Measurements from ENCODE around the gene ILDR2.

The ILDR2 gene

DNA sequence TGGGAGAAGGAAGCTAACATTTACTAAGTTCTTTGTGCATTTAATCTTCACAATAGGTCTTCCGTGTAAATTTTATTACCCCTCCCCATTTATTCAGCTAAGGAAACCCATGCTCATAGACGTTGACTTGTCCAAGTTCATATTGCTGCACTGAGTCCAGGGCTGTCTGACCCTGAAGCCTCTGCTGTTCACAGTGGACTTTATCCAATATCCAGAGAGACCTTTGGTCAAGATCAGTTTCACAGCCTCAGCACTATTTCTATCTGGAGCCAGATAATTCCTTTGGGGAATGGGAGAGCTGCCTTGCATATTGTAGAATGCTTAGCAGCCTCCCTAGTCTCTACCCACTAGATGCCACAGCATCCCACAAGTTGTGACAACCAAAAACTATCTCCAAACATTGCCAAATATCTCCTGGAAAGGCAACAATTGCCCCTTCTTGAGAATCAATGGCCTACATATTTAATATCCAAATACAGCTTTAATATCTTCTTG lies 26.4 kb downstream of the ILDR2 start:
- H3K4me3 ChIP-seq (replicated peaks; ENCODE audit: insufficient read depth, low read length), result no peak overlapping the region
- H3K27ac ChIP-seq (replicated peaks), result no peak overlapping the region
- no peak for DNase-seq (ENCODE audit: low read depth in 1 of 2, low spot score in 1 of 2)
- TF ChIP-seq, protein P1, sequence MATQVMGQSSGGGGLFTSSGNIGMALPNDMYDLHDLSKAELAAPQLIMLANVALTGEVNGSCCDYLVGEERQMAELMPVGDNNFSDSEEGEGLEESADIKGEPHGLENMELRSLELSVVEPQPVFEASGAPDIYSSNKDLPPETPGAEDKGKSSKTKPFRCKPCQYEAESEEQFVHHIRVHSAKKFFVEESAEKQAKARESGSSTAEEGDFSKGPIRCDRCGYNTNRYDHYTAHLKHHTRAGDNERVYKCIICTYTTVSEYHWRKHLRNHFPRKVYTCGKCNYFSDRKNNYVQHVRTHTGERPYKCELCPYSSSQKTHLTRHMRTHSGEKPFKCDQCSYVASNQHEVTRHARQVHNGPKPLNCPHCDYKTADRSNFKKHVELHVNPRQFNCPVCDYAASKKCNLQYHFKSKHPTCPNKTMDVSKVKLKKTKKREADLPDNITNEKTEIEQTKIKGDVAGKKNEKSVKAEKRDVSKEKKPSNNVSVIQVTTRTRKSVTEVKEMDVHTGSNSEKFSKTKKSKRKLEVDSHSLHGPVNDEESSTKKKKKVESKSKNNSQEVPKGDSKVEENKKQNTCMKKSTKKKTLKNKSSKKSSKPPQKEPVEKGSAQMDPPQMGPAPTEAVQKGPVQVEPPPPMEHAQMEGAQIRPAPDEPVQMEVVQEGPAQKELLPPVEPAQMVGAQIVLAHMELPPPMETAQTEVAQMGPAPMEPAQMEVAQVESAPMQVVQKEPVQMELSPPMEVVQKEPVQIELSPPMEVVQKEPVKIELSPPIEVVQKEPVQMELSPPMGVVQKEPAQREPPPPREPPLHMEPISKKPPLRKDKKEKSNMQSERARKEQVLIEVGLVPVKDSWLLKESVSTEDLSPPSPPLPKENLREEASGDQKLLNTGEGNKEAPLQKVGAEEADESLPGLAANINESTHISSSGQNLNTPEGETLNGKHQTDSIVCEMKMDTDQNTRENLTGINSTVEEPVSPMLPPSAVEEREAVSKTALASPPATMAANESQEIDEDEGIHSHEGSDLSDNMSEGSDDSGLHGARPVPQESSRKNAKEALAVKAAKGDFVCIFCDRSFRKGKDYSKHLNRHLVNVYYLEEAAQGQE (IDR thresholded peaks at IDR 0.05; ENCODE audit: insufficient replicate concordance, low read depth), result no peak
- TF ChIP-seq, protein P2, sequence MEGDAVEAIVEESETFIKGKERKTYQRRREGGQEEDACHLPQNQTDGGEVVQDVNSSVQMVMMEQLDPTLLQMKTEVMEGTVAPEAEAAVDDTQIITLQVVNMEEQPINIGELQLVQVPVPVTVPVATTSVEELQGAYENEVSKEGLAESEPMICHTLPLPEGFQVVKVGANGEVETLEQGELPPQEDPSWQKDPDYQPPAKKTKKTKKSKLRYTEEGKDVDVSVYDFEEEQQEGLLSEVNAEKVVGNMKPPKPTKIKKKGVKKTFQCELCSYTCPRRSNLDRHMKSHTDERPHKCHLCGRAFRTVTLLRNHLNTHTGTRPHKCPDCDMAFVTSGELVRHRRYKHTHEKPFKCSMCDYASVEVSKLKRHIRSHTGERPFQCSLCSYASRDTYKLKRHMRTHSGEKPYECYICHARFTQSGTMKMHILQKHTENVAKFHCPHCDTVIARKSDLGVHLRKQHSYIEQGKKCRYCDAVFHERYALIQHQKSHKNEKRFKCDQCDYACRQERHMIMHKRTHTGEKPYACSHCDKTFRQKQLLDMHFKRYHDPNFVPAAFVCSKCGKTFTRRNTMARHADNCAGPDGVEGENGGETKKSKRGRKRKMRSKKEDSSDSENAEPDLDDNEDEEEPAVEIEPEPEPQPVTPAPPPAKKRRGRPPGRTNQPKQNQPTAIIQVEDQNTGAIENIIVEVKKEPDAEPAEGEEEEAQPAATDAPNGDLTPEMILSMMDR (IDR thresholded peaks at IDR 0.05; ENCODE audit: insufficient read depth, low read length), result no peak
- peaks cover 3% of the 10 kb centered on the region for H3K27me3 ChIP-seq (ENCODE audit: insufficient read depth, poor library complexity, severe bottlenecking)

DNA sequence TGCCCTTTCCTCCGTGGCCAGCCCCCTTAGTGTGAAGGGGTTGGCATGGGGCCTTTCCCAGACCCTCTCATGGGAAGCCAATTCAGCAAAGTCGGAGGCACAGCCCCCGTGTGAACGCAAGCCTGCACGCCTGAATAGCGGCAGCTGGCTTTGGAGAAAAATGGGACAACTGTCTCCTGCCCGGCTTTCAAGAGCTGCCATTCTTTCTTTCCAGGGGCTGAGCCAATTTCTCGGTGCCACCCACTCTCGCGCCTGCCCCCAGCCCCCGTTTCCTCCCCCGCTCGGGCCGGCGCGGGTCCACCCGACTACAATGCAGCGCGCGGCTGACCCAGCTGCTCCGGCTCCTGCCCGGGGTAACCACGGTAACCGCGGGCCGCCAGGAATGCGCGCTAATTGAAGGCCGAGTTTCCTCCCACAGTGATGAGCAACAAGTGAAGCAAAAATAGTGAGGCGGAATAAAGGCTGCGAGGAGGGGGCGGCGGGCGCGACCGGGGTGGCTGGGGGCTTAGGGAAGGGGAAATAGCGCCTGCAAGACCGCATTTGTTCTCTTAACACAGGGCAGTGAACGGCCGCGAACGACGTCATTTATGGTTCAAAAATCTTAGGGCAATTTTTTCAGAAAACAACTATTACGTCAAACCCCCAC lies 27.8 kb downstream of the ILDR2 start:
- DNase-seq (ENCODE audit: low read depth in 1 of 2, low spot score in 1 of 2), result peak in 1 of 2 experiments; percentile 38
- Histone ChIP-seq H3K4me3 (replicated peaks; ENCODE audit: insufficient read depth, low read length) (no peak overlapping the region), H3K27me3 (ENCODE audit: insufficient read depth, poor library complexity, severe bottlenecking) (peaks cover 3% of the 10 kb centered on the region), H3K27ac (replicated peaks) (no peak overlapping the region)
- TF ChIP-seq, protein P1 (IDR thresholded peaks at IDR 0.05; ENCODE audit: insufficient replicate concordance, low read depth), result no peak
- TF ChIP-seq GABPA (IDR thresholded peaks at IDR 0.05; ENCODE audit: low read depth) (no peak), POLR2AphosphoS5 (IDR thresholded peaks at IDR 0.05; ENCODE audit: low read depth) (no peak), SPI1 (IDR thresholded peaks at IDR 0.05; ENCODE audit: borderline replicate concordance, low read depth) (no peak)
- TF ChIP-seq, protein P2 (IDR thresholded peaks at IDR 0.05; ENCODE audit: insufficient read depth, low read length), result no peak

DNA sequence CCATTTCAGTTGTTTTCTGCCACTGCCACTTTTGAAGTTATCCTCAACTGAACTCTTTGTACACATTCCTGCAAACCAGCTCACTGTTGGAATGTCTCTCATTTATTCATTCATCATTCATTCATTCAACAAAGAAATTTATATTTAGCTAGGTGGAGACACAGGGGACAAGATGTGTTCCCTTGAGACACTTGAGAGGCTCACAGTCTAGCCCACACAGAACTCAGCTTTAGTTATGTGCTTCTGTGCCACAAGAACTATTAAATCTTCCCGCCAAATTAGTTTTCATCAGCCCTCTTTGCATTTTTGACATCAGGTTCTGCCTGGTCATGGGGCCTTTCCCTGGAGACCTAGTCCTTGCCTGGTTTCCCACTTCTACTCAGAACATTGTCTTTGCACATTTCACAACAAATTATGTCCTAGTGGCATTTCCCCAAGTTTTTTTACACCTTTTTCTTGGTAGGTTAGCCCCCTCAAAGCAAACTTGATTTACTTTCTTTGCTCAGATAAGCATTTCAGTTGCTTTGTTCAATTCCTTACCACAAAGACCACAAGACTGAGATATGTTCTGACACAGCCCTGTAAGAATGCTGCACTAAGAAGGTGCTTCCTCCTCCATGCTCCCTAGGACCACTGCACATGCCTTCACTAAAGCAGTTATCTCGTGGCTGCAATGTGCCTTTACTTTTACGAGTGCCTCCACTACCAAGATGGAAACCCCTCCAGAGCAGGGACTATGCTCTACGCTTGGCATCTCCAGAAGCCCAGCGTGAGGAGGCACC lies 31.0 kb downstream of the ILDR2 start:
- DNase-seq (ENCODE audit: low read depth in 1 of 2, low spot score in 1 of 2), result peak in 1 of 2 experiments; percentile 33
- H3K4me3 ChIP-seq (replicated peaks; ENCODE audit: insufficient read depth, low read length), result no peak overlapping the region
- H3K27me3 ChIP-seq (ENCODE audit: insufficient read depth, poor library complexity, severe bottlenecking), result peaks cover 3% of the 10 kb centered on the region
- H3K27ac ChIP-seq (replicated peaks), result no peak overlapping the region
- TF ChIP-seq, protein P2 (IDR thresholded peaks at IDR 0.05; ENCODE audit: insufficient read depth, low read length), result no peak
- TF ChIP-seq, protein P1 (IDR thresholded peaks at IDR 0.05; ENCODE audit: insufficient replicate concordance, low read depth), result no peak
- TF ChIP-seq SPI1 (IDR thresholded peaks at IDR 0.05; ENCODE audit: borderline replicate concordance, low read depth), result no peak
- no peak for TF ChIP-seq POLR2AphosphoS5 (IDR thresholded peaks at IDR 0.05; ENCODE audit: low read depth)
- no peak for TF ChIP-seq GABPA (IDR thresholded peaks at IDR 0.05; ENCODE audit: low read depth)
